PFSK-1 (cell line): ENCODE results near the gene CTNS.

Experiments used
- FOXP2 ChIP-seq: optimal IDR thresholded peaks from 2 replicates; pipeline ENCODE3; 2011; ENCODE audit warnings: borderline replicate concordance, control low read depth, inconsistent platforms; ENCODE audit not compliant: insufficient read depth; ENCODE audit errors: extremely low read length, extremely low read depth
- POLR2AphosphoS5 ChIP-seq: IDR thresholded peaks from 2 replicates; pipeline ENCODE4 v1.6.1; 2012; ENCODE audit warnings: low read depth, mild to moderate bottlenecking, control low read depth, low read length, moderate library complexity
- REST ChIP-seq, 2 experiments: IDR thresholded peaks; 2 replicates each; pipeline versions ENCODE4 v1.6.1 to v1.8.0; 2011 to 2012; ENCODE audit warnings: low read depth in 2 of 2, low read length in 2 of 2, control low read depth in 1 of 2, inconsistent platforms in 1 of 2, mild to moderate bottlenecking in 1 of 2, moderate library complexity in 1 of 2; ENCODE audit not compliant: insufficient read depth in 1 of 2
- SIN3A ChIP-seq: IDR thresholded peaks from 2 replicates; pipeline ENCODE4 v1.6.1; 2012; ENCODE audit warnings: mild to moderate bottlenecking, low read length, moderate library complexity, borderline replicate concordance; ENCODE audit not compliant: insufficient read depth
- TAF1 ChIP-seq: IDR thresholded peaks from 2 replicates; pipeline ENCODE4 v1.6.1; 2012; ENCODE audit warnings: low read length, control low read depth, borderline replicate concordance; ENCODE audit not compliant: insufficient read depth

The CTNS gene

DNA sequence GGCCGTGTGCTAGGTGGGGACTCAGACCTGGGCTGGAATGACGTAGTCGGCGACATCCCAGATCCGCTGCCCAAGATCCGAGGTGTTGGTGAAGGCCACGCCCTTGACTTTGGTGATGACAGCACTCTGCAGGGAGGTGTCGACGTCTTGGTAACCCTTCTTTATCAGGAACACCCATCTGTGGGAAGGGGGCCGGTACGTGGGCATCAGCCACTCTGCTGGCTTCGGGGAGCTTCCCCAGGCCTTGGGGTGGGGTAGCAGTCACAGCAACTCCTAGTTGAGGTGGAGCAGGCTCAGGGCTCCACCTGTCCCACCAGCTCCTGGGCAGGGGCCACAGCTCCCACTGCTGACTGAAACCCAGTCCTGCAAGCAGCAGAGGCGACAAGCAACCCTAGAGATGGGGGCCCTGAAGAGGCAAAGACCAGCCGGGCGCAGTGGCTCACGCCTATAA is 55.1 kb downstream of the CTNS start:
- TF ChIP-seq TAF1 (no peak), FOXP2 (no peak), POLR2AphosphoS5 (no peak), REST (IDR thresholded peaks at IDR 0.05; ENCODE audit: insufficient read depth in 1 of 2, low read depth in 2 of 2, low read length in 2 of 2) (no peak), SIN3A (no peak)

GRCh38 chr17:3692346-3692745 is 55.8 kb downstream of the CTNS start:
- TF ChIP-seq SIN3A: no peak
- TF ChIP-seq FOXP2: no peak
- no peak for TF ChIP-seq POLR2AphosphoS5
- TF ChIP-seq TAF1: no peak
- TF ChIP-seq REST (IDR thresholded peaks at IDR 0.05; ENCODE audit: insufficient read depth in 1 of 2, low read depth in 2 of 2, low read length in 2 of 2): no peak

DNA sequence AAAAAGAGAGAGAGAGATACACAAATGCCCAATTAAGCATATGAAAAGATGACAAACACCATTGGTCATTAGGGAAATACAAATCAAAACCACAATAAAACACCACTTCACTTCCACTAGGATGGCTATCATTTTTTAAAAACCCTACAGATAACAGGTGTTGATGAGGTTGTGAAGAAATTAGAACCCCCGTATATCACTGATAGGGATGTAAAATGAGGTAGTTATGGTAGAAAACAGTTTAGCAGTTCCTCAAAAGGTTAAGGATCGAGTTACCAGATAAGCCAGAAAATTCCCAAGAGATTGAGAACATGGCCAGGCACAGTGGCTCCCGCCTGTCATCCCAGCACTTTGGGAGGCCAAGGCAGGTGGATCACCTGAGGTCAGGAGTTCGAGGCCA is 56.6 kb downstream of the CTNS start:
- TF ChIP-seq REST (IDR thresholded peaks at IDR 0.05; ENCODE audit: insufficient read depth in 1 of 2, low read depth in 2 of 2, low read length in 2 of 2): no peak
- no peak for TF ChIP-seq FOXP2
- TF ChIP-seq SIN3A: no peak
- no peak for TF ChIP-seq TAF1
- TF ChIP-seq POLR2AphosphoS5: no peak

DNA sequence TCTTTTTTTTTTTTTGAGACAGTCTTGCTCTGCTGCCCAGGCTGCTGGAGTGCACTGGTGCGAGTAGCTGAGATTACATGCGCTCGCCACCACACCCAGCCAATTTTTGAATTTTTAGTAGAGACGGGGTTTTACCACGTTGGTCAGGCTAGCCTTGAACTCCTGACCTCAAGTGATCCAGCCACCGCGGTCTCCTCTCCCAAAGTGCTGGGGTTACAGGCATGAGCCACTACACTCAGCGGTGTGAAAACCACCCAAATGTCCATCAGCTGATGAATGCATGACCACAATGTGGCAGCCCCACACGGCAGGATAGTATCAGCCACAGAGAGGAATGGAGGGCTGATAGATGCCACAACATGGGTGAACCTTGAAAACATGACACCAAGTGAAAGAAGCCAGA is 57.3 kb downstream of the CTNS start:
- TF ChIP-seq FOXP2: no peak
- no peak for TF ChIP-seq SIN3A
- no peak for TF ChIP-seq POLR2AphosphoS5
- no peak for TF ChIP-seq REST (IDR thresholded peaks at IDR 0.05; ENCODE audit: insufficient read depth in 1 of 2, low read depth in 2 of 2, low read length in 2 of 2)
- TF ChIP-seq TAF1: no peak

DNA sequence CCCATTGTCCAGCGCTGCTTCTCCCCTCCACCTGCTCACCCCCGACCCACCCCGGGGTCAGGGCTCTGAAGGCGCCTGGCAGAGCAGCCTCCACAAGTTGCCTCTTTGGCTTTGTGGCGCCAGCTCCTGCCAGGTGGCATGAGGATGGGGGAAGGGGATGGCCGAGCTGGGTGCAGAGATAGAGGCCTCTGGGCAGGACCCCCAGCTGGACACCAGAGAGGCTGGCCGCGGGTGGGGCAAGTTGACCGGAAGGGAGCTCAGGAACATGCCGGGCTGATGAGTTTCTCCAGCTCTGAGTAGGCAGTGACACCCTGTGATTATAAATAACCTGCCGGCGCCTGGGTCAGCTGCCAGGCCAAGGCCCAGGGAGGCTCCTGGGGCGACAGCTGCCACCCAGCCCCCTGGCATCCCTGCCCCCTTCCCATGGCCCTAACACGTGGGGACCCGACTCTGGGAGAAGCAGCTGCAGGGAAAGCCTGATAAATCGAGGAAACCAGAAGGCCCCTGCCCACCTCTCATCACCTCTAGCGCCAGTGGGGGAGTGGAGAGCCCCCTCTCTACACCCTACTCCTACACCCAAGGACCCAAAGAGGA is 58.7 kb downstream of the CTNS start:
- no peak for TF ChIP-seq SIN3A
- TF ChIP-seq POLR2AphosphoS5: no peak
